ENCODE data around the gene ACLY. TPM values are rescaled to one million over a fixed set of nuclear protein-coding genes. Genes with fewer than 3 reads are reported as not detected.

Gene ACLY
- total RNA-seq, 2 experiments from 2014 or later, result 102 to 222 TPM

DNA sequence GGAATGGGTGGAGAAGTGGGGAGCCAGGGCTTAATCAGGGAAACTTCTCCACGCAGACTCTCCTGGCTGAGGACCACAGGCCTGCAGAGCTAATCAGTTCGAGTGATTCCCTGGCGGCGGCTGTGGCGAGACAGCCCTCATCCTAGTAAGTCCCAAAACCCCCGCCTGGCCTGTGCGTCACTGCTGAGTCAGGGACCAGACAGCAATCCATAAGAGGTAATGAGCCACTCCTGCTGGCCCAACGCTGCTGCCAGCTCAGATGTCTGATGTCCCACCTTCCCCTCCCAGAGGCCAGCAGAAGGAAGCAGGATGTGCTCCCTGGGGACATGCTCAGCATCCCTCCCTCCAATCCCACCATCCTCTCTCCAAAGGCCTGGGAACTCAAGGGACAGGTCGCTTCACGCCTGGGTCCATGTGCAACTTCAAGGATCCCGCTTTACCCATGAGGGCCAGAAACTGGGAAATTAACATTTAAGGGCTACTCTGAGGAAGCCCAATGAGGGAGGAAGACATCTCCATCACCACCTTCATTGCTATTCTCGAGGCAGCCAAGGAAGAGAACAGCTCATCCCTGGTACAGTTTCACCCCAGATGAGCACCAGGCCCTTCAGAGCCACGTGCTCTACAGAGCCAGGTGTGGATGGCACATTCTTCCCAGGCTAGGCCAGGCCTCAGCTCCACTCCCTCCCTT is 7.9 kb downstream of the ACLY start:
- TF ChIP-seq EZH2phosphoT487 (IDR thresholded peaks at IDR 0.05; ENCODE audit: borderline replicate concordance, low read depth, low read length), result no peak
- Histone ChIP-seq H4K20me1 (ENCODE audit: insufficient read depth, low read length) (peaks cover 8% of the 10 kb centered on the region), H2AFZ (ENCODE audit: low read length) (no peak overlapping the region), H3K4me1 (ENCODE audit: insufficient read depth, low read length, poor library complexity, severe bottlenecking) (no peaks in the 10 kb centered on the region), H3K4me2 (ENCODE audit: low read length) (no peak overlapping the region), H3K9me2 (ENCODE audit: insufficient read depth, low read length) (no peaks in the 10 kb centered on the region), H3K79me2 (ENCODE audit: insufficient read depth, low read depth, low read length) (peaks cover 19% of the 10 kb centered on the region), H3K9me3 (ENCODE audit: low read length) (no peaks in the 10 kb centered on the region), H3K4me3 (ENCODE audit: low read depth, low read length, poor library complexity, severe bottlenecking) (no peak overlapping the region), H3K36me3 (ENCODE audit: insufficient read depth, low read length) (peaks cover 98% of the 10 kb centered on the region), H3K27ac (ENCODE audit: low read depth, low read length, poor library complexity, severe bottlenecking) (no peak overlapping the region)
- CTCF ChIA-PET (ENCODE audit: unreplicated experiment), result no interaction called here
- POLR2A ChIA-PET, result no interaction called here
- BruUV-seq (replicated peaks), result no TSS peak
- DNase-seq (ENCODE audit: low spot score), result no peak
- intact Hi-C loops (cut with micrococcal nuclease; ENCODE audit: unreplicated experiment), result no loop called here

DNA sequence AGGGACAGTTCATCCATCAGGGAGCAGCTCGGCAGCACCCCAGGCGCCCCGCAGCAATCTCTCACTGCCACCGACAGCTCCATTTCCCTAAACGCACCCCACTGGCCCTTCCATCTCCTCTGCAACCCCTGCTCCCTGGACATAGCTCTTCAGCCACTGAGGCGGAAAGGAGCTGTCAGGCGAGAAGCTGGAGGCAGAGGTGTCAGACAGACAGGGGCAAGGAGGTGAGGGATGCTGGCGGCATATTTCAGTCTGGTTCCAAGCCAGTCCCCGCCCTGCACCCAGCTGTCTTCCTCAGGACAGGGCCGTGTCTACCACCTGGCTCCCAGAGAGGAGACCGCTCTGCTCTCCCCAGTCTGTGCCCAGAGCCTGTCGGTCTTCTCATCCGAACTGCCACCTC is 9.7 kb downstream of the ACLY start:
- Histone ChIP-seq H3K9me2 (ENCODE audit: insufficient read depth, low read length) (no peaks in the 10 kb centered on the region), H2AFZ (ENCODE audit: low read length) (no peak overlapping the region), H3K27ac (ENCODE audit: low read depth, low read length, poor library complexity, severe bottlenecking) (no peak overlapping the region), H4K20me1 (ENCODE audit: insufficient read depth, low read length) (peaks cover 3% of the 10 kb centered on the region), H3K9me3 (ENCODE audit: low read length) (no peaks in the 10 kb centered on the region), H3K79me2 (ENCODE audit: insufficient read depth, low read depth, low read length) (peaks cover under 1% of the 10 kb centered on the region; the same call in 1 of the 2 replicates), H3K4me2 (ENCODE audit: low read length) (no peak overlapping the region), H3K4me1 (ENCODE audit: insufficient read depth, low read length, poor library complexity, severe bottlenecking) (no peaks in the 10 kb centered on the region), H3K36me3 (ENCODE audit: insufficient read depth, low read length) (peaks cover 100% of the 10 kb centered on the region), H3K4me3 (ENCODE audit: low read depth, low read length, poor library complexity, severe bottlenecking) (no peak overlapping the region)
- ChIA-PET POLR2A (interaction anchor here (0.5 kb wide), 1 partner anchor 25 kb away, joined by 4 read pairs; no protein-coding TSS in a partner anchor), CTCF (ENCODE audit: unreplicated experiment) (no interaction called here)
- no peak for DNase-seq (ENCODE audit: low spot score)
- TF ChIP-seq EZH2phosphoT487 (IDR thresholded peaks at IDR 0.05; ENCODE audit: borderline replicate concordance, low read depth, low read length), result no peak
- TF ChIP-seq, protein P1, sequence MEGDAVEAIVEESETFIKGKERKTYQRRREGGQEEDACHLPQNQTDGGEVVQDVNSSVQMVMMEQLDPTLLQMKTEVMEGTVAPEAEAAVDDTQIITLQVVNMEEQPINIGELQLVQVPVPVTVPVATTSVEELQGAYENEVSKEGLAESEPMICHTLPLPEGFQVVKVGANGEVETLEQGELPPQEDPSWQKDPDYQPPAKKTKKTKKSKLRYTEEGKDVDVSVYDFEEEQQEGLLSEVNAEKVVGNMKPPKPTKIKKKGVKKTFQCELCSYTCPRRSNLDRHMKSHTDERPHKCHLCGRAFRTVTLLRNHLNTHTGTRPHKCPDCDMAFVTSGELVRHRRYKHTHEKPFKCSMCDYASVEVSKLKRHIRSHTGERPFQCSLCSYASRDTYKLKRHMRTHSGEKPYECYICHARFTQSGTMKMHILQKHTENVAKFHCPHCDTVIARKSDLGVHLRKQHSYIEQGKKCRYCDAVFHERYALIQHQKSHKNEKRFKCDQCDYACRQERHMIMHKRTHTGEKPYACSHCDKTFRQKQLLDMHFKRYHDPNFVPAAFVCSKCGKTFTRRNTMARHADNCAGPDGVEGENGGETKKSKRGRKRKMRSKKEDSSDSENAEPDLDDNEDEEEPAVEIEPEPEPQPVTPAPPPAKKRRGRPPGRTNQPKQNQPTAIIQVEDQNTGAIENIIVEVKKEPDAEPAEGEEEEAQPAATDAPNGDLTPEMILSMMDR (conservative IDR thresholded peaks at IDR 0.05; ENCODE audit: low read length), result no peak
- intact Hi-C loops (cut with micrococcal nuclease; ENCODE audit: unreplicated experiment), result no loop called here
- no TSS peak for BruUV-seq (replicated peaks)

DNA sequence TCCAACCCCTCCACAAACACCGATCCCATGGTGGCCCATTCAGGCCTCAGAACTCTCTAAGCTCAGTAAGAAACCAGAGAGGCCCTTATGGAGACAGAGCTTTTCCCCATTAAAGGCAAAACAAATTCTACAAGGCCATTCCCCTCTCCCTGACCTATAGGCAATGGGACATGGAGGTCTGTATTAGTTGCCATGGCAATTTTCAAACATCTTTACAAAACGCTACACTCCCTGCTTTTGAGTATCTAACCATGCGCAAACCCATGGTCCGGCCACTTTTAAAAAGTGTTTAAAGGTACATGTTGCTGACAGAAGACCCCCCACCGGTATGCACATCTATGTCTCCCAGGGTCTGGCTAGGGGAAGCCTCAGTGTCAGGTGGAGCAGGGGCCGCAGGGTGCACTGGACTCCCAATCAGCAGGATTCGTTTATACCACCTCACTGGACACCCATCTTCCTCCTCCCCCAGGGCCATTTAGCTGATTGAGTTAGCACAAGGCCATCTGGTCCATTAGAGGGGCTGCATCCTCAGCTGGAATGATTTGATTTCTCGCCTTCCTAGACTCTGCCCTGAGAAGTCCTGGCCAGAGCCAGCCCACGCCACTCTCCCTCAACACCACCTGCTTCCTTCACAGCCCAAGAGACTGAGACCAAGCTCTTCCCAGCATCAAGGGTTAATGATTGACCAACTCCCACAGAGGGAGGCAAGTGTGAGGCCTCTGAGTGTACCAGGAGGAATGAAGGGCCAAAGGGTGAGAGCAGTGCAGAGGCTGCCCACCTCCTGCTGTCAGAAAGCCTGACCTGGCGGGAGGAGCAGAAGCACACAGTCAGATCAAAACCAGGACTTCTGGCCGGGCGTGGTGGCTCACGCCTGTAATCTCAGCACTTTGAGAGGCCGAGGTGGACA is 10.9 kb downstream of the ACLY start:
- intact Hi-C loops (cut with micrococcal nuclease; ENCODE audit: unreplicated experiment), result no loop called here
- Histone ChIP-seq H3K4me1 (ENCODE audit: insufficient read depth, low read length, poor library complexity, severe bottlenecking) (no peaks in the 10 kb centered on the region), H4K20me1 (ENCODE audit: insufficient read depth, low read length) (peaks cover 3% of the 10 kb centered on the region), H3K79me2 (ENCODE audit: insufficient read depth, low read depth, low read length) (no peaks in the 10 kb centered on the region), H3K4me3 (ENCODE audit: low read depth, low read length, poor library complexity, severe bottlenecking) (no peak overlapping the region), H3K36me3 (ENCODE audit: insufficient read depth, low read length) (peaks cover 93% of the 10 kb centered on the region), H3K9me2 (ENCODE audit: insufficient read depth, low read length) (no peaks in the 10 kb centered on the region), H3K4me2 (ENCODE audit: low read length) (no peak overlapping the region), H3K27ac (ENCODE audit: low read depth, low read length, poor library complexity, severe bottlenecking) (no peak overlapping the region), H2AFZ (ENCODE audit: low read length) (no peak overlapping the region), H3K9me3 (ENCODE audit: low read length) (no peaks in the 10 kb centered on the region)
- ChIA-PET CTCF (ENCODE audit: unreplicated experiment) (no interaction called here), POLR2A (no interaction called here)
- TF ChIP-seq EZH2phosphoT487 (IDR thresholded peaks at IDR 0.05; ENCODE audit: borderline replicate concordance, low read depth, low read length), result no peak
- TF ChIP-seq, protein P1 (conservative IDR thresholded peaks at IDR 0.05; ENCODE audit: low read length), result no peak
- no peak for DNase-seq (ENCODE audit: low spot score)
- no TSS peak for BruUV-seq (replicated peaks)
